ENCODE data around the gene GJA3.

The GJA3 gene

DNA sequence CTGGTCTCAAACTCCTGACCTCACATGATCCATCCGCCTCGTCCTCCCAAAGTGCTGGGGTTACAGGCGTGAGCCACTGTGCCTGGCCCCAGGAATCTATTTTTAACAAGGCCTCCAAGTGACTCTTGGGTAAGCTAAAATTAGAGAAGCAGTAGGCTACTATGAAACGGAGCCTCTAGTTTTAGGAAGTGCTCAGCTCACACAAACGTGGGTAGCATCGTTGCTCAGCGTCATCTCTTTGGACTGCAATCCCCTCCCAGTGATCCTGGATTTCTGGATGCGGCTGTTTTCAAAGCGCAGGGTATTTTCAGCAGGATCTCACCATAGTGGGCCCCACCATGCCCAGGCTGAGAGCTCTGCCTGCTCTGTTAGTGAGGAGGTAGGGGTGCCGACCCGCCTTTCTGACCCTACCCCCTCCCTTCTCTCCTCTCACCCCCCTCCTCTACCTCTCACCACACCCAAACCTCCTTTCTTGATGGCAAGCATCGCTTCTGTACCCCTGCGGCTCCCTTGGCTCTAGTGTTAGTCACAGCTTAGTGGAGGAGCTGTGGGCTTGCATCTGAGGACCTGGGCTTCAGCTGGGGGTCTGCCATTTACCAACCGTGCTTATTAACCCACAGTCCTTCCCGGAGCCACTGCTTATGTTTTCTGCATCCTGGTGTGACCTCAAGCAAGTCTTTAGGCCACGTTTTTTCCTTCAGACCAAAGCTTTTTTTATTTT, 34.2 kb downstream of the GJA3 start:
- DNase-seq: no peak

- no peak for DNase-seq
These were observed 35.1 kb downstream of the GJA3 start for GRCh38 chr13:20125783-20126165.

DNA sequence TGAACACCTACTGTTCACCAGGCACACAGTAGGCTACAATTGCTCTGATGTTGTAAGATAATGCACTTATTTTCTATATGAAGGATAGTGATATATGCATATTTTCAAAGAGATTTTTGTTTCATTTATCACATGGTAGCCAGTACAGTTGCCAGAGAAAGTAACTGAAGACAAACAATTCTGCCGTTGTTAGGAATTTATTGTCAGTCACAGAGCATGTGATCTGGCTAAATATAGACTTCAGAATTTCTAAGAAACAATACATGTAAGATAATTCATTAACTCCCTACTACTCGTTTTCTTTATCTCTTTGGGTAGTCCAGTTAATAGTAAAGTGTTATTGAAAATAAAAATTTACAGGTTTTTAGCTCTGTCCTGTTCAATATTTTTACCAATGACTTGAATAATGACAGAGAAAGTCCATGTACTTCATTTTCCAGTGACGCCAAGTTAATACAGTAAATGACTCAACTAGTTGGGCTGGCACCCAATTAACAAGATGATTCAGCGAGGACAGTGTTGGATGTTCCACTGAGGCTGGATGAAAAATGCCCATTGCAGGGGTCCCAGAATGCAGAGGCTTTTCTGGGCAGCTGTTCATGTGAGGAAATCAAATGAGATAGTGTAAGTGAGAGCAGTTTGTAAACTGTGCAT, 35.6 kb downstream of the GJA3 start:
- DNase-seq: no peak

DNA sequence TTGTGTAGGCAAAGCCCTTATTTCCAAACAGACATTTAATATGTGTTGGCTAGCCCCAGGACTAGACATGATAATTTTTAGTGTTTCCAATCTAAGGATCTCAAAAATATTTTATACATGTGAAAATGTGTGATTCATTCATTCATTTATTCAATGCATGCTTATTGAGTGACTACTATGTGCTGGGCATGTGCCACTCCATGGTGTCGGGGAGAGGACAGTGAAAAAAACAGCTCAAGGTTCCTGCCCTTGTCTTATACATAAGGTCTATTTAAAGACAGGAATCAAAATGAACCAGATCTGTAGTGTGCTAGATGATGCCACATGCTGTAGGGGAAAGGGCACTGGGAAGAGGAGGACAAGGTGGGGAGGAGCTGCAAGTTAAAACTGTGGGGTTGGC, 36.5 kb downstream of the GJA3 start:
- DNase-seq: no peak

DNA sequence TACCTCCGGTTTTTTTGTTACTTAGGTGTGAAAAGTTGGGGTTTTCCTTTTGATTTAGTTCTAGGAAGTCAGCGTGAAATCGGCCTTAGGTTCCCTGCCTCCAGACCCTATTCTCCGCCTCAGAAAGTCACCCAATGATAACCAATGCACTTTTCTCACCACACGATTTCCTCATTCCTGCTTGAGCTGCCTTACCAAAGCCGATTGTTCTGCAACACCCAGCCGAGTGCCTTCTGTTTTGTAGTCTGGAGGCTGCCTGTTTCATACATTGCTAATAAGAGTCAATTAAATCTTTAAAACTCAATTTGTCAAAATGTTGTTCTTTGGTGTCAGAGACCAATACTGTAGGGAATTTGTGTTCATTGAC, 39.7 kb downstream of the GJA3 start:
- DNase-seq: no peak

- no peak for DNase-seq
These were observed 40.9 kb downstream of the GJA3 start for GRCh38 chr13:20119960-20120359.

DNA sequence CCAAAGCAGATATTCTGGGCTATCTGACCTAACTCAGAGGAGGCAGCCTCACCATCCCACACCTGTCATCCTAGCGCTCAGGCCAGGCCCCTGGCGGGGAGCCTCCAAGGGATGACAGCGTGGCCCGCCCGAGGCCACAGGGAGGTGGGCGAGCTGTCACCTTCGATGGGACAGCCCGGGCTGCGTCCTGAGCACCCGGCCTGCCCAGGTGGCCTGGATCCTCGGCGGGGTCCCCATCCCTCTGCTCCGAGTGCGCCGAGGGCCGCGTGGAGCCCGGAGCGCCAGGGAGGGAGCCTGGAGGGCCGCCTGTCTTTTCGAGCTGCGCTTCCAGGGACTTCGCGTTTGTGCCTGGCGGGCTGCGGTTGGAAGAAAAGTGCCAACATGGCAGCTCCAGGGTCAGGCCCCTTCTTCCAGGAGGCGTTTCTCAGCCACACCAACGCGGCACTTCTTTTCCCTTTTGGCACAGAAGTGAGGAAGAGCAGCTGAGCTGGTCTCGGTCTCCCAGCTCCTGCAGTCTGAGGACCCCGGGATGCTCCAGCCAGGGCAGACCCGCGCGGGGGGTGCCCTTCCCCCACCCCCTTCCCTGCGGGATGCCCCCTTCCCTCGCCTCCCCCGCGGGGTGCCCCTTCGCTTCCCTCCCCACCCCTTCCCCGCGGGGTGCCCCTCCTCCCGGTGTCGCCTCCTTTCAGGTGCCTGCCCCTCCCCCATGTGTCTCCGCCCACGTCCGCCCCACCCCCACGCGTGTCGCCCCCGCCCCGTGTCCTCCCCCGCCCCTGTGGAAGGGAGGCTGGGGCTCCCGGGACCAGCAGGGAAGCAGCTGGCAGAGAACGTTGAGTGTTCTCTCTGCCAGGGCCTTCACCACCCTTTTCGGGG, 42.3 kb downstream of the GJA3 start:
- no peak for DNase-seq

GRCh38 chr13:20116213-20116612, 44.6 kb downstream of the GJA3 start:
- DNase-seq: no peak

GRCh38 chr13:20114066-20114610, 46.7 kb downstream of the GJA3 start:
- DNase-seq: no peak

GRCh38 chr13:20109037-20109436, 51.8 kb downstream of the GJA3 start:
- no peak for DNase-seq

- no peak for DNase-seq
These were observed 54.1 kb downstream of the GJA3 start for GRCh38 chr13:20106742-20107141.

GRCh38 chr13:20105161-20105689, 55.6 kb downstream of the GJA3 start:
- no peak for DNase-seq

DNA sequence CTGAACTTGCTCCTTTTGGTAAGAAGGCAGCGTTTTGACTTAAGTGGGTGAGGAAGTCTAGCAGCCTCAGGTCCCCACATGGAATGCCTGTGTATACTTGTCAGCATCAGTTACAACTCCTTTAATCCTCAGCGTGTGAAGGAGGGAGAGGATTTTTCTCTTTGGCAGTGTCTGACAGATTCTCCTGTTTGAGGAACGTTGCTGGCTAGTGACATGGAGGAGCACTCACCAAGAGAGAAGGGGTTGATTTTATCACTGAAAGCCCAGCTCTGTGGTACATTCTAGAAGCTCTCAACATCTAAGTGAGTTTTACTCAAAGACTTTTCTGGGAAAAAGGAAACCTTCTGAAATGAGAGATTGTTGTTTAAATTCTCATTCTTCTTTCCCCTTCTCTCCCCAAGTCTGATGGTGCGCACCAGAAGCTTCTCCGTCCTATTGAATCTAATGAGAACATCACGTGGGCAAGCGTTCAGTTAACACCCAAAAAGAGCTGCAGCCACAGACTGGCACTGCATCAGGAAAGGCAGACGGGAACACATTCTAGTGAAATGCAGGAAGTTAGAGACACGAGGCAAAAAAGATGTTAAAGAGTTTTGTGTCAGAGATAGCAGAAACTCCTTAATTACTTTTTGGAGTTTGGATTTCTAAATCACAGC, 58.2 kb downstream of the GJA3 start:
- DNase-seq: no peak

- no peak for DNase-seq
These were observed 59.2 kb downstream of the GJA3 start for GRCh38 chr13:20101467-20102316.

- no peak for DNase-seq
These were observed 61.5 kb downstream of the GJA3 start for GRCh38 chr13:20099319-20099718.

GRCh38 chr13:20093951-20094350, 66.9 kb downstream of the GJA3 start:
- no peak for DNase-seq

DNA sequence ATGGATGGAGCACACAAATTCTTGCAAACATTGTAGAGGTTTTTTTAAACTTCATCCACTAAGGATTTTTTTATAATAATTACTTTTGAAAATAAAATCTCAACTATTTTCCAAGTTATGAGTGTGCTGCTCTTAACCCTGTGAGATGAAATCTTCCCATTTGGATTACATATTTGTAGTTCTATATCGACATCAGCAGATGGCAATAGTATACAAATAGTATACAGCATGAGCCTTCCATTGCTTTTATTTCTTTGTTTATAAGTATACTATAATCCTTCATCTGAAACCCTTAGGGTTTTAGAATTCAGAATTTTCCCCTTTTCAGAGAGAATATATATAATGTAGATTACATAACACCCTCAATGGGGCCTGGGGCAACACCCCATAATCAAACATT, 70.5 kb downstream of the GJA3 start:
- DNase-seq: no peak
